CD4-positive, alpha-beta T cell treated with Interleukin-15 for 4 hours (primary cell): ENCODE results near the gene TC2N.
"Not testable (repeated sequence)": the region's sequence is repeated elsewhere in the genome, so short reads cannot be mapped to it uniquely, and the experiment has no call there.

Source experiments
- DNase-seq: peaks from one replicate; pipeline ENCODE4 v3.0.0-alpha.2; 2020; ENCODE audit warnings: low spot score

The TC2N gene

GRCh38 chr14:91867316-91867988 is at the start of gene TC2N:
Gene TC2N, minus strand, starts transcription at chr14:91867536. Its CDS starts 53,767 bp downstream, at chr14:91813769.
- DNase-seq: peak; percentile 72

GRCh38 chr14:91912035-91912434 is 44.7 kb upstream of the TC2N start:
- no peak for DNase-seq

- DNase-seq: peak; percentile 56
These were observed 44.2 kb upstream of the TC2N start for GRCh38 chr14:91911474-91912032.

- no peak for DNase-seq
These were observed 42.9 kb upstream of the TC2N start for GRCh38 chr14:91910196-91910595.

DNA sequence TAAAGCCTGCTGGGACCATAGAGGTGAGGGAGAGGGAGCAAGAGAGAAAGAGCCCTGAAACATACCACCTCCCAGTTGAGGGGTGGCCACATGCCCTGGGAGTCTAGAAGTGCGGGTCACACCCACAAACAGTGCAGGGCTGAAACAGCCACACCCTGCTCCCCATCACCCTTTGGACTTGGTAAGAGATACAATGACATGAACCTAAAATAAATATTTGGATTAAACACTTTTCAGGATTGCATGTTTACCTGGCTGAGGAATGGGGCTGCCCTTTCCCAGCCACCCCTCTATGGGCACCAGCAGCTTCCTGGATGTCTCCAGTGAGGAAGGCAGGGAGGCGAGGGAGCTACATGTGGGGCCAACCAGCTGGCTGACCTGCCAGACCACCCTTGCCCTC is 39.0 kb upstream of the TC2N start:
- no peak for DNase-seq

GRCh38 chr14:91904956-91905645 is 37.8 kb upstream of the TC2N start:
- DNase-seq: no peak

DNA sequence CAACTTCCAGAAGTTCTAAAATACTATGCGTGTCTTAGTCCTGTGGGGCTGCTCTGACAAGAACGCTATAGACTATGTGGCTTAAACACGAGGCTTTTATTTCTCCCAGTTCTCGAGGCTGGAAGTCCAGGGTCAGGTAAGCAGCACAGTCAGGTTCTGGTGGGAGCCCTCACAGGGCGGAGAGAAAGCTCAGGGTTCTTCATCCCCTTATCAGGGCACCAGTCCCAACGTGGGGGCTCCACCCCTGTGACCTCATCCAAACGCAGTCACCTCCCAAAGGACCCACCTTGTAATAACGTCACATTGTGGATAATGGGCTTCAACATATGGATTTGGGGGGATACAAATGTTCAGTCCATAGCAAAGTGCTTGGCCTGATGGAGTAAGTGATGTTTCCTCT is 37.1 kb upstream of the TC2N start:
- no peak for DNase-seq

DNA sequence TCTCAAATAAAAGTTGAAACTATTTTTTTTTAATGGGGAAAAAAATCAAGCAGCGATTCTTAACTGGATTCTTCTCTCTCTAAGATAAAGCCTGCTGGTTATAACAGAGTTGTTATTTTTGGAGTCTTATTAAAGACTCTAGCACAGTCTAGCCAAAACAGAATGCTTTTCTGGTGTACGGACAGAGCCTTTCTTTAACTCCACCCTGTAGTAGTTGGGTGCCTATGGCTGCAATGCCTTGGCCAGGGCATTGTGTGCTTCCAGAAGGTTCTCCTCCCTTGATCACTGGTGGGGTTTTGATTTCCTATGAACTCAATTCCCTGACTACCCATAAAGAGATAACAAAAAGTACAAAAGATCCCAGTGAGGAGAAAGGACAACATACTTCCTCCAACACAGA is 35.7 kb upstream of the TC2N start:
- no peak for DNase-seq

GRCh38 chr14:91902336-91902735 is 35.0 kb upstream of the TC2N start:
- DNase-seq: no peak

DNA sequence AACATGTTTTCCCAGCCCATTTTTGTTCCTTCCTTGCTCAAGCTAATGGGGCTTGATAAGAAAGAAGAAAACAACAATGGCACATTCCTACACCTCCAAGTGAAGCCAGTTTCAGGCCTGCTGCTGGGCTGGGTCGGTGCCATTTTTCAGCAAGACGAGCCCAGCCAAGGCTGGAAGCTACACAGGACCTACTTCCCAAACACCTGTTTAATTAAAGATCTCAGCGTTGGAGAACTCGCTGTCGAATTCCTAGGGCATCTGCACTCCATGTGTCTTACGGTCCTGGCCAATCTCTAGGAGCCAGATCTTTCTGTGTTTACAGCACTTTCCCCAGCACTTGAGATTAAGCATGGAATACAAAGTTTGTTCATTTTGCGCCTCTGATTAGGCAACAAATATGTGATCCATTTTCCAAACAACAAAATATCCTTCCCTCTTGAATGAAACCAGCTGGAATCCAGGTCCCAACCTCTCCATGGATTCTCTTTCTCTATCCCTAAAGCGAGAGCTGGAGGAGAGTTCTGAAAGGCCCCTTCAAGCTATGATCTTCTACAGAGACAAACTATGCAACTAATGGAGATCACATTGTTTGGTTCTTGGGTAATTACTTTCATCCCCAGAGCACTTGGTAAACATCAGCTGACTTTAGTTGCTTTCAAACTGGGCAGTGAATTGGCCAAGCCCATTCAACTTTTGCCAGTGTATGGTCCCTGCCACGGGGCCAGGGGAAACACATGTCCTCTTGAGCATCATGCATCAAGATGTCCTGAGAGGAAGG is 34.3 kb upstream of the TC2N start:
- DNase-seq: no peak

- no peak for DNase-seq
These were observed 32.5 kb upstream of the TC2N start for GRCh38 chr14:91899806-91900205.

DNA sequence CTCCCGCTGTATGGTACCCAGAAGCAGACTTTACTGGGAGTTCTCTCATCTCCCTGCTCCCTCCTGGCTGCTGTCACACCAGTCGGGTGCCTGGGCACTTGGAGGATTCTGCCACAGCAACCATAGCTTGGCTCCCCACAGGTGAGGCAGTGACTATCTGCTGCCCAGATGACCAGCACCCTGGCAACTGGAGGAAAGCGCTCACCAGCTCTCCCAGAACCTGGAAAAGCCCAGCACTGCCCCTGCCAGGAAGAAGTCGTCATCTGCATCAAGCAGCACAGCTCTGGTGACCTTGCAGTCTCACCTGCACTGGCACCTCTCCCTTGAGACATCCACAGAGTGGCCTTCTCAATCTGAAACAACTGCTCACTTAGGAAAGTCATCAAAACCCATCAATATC is 31.9 kb upstream of the TC2N start:
- DNase-seq: peak; percentile 31

- no peak for DNase-seq
These were observed 31.0 kb upstream of the TC2N start for GRCh38 chr14:91898372-91898771.

DNA sequence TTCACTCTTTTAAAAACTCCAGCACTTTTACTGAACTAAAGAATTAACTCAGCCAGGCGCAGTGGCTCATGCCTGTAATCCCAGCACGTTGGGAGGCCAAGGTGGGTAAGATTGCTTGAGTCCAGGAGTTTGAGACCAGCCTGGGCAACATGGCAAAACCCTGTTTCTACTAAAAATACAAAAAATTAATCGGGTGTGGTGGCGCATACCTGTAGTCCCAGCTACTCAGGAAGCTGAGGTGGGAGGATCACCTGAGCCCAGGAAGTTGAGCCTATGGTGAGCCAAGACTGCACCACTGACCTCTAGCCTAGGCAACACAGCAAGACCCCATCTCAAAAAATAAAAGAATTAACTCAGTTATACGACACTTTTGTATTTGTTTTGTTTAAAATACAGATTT is 30.4 kb upstream of the TC2N start:
- not testable (repeated sequence) for DNase-seq

- no peak for DNase-seq
These were observed 29.9 kb upstream of the TC2N start for GRCh38 chr14:91897106-91897701.

DNA sequence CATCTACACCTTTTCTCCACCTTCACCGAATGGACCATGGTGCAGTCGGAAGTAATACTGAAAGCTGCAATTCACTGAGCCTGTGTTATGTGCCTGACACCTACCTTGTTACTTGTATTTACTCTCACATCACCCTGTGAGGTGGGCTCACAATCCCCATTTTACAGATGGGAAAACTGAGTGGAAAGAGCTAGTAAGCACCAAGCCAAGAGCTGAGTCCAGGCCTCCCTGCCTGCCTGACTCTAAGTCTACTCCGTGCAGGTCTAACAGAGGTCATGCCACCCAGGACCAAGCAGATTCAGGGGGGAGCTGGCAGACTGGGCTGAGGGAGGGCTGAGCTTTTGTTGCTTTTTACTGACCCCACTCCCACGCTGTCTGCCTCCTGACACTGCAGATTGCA is 29.1 kb upstream of the TC2N start:
- DNase-seq: no peak

DNA sequence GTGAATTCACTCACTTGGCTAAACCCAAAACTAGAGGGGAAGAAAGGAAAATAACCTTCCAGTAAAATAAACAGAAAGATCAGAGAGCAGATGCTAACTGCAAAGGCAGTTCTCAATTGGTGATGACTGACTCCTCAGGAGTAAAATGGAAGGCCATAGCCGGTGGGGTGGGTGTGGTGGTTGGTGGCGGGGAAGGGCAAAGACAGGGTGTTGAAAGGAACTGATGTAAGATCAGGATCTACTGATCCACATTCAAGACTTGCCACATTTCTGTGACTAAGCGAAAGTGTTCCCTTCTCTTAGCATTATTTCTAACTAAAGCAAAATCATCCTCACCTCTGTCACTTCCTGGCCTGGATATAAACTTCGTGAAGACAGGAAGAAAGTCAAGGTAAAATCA is 26.3 kb upstream of the TC2N start:
- DNase-seq: no peak

- DNase-seq: peak; percentile 35
These were observed 25.7 kb upstream of the TC2N start for GRCh38 chr14:91893007-91893406.

GRCh38 chr14:91891721-91892220 is 24.4 kb upstream of the TC2N start:
- no peak for DNase-seq

DNA sequence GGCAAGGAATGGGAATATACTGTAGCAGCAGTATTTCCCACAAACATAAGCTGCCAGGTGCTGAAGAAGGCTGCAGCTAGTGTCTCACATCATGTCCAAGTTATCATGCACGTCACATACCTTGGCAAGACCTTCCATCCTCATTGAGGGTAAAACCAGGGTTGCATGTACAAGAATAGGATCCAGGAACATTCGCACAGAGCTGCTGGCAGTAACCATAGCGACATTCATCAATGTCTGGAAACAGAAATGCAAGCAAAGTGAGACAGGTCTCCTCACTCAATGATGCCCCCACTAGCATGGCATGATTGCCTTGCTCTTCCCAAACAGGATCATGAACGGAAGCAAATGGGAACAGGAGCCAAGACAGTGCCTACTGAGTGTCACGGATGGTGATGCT is 23.8 kb upstream of the TC2N start:
- no peak for DNase-seq

DNA sequence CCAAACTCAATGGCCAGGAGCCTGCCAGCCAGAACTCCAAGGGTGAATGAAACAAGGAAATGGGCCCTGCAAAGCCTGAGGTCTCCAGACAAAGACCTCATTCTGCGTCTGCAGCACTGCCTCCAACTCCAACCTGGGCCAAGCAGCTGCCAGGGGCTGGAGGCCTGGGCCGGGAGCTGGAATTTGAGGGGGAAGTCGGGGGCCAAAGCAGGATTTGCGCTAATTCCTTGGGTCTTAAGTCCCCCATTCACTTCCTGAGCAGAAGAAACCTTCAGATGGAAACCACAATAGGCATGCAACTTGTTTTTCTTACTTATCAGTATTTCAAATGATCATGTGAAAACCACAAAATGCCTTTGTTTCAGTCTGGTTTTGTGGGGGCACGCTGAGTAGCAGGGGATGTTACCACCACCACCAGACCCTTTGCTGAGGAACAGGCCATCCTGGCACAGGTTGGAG is 23.0 kb upstream of the TC2N start:
- no peak for DNase-seq
